ENCODE data around the gene TRIB2. TPM values are rescaled to one million over a fixed set of nuclear protein-coding genes. Genes with fewer than 3 reads are reported as not detected.

The TRIB2 gene
- total and polyA plus RNA-seq, 2 of the 4 experiments (the other 2 are of a cell fraction): 12.0 to 12.7 TPM

DNA sequence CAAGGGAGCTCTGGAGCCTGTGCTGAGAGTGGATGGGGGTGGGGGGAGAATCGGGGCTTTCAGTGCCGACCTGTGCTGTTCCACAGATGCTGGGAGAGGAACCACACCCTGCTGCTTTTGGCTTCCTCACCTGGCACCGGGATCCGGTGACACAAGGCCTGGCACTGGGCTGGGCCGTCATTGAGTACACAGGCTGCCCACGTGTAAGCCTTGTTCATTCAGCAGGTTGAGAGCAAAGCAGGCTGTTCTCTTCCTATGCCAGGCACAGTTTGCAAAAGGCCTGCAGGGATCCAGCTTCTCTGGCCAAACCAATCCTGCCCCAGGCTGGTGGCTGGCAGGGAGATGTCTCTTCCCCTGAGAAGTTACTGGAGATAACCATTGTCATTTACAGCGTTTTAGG is 17.1 kb downstream of the TRIB2 start:
- Histone ChIP-seq H2BK120ac (ENCODE audit: low read depth, low read length) (no peak overlapping the region), H2BK15ac (ENCODE audit: low read depth, low read length) (no peak overlapping the region), H2AK9ac (replicated peaks; ENCODE audit: low read depth, low read length, poor library complexity) (no peak overlapping the region), H3K14ac (replicated peaks; ENCODE audit: low read depth, low read length) (no peak overlapping the region), H3K27ac (ENCODE audit: insufficient read depth, low read length) (no peak overlapping the region), H4K91ac (ENCODE audit: insufficient read depth, low read depth, low read length) (no peak overlapping the region), H3K27me3 (ENCODE audit: control insufficient read depth, insufficient read depth, low read length) (no peaks in the 10 kb centered on the region), H3K23ac (ENCODE audit: low read depth, low read length) (no peak overlapping the region), H3K18ac (ENCODE audit: low read depth, low read length) (no peak overlapping the region), H2AFZ (replicated peaks; ENCODE audit: low read length, poor library complexity) (no peak overlapping the region), H2AK5ac (ENCODE audit: low read depth, low read length) (no peak overlapping the region), H3K79me1 (ENCODE audit: low read depth in 1 of 2, low read length in 2 of 2) (peaks cover 35 to 86% of the 10 kb centered on the region in 2 experiments), H3K9me3 (ENCODE audit: control insufficient read depth, insufficient read depth, low read length) (no peaks in the 10 kb centered on the region), H4K8ac (ENCODE audit: low read depth in 2 of 2, low read length in 2 of 2) (no peak overlapping the region), H2BK20ac (ENCODE audit: low read depth, low read length) (no peak overlapping the region), H3K4me1 (ENCODE audit: control insufficient read depth, insufficient read depth, low read length) (no peaks in the 10 kb centered on the region), H3K4me3 (ENCODE audit: insufficient read depth, low read depth, low read length) (no peak overlapping the region), H4K20me1 (ENCODE audit: insufficient read depth, low read length) (peaks cover 49% of the 10 kb centered on the region), H3K56ac (ENCODE audit: extremely low read depth, insufficient read depth, low read length) (no peak overlapping the region), H3K9me1 (ENCODE audit: insufficient read depth, low read length) (peaks cover 26% of the 10 kb centered on the region), H3K4ac (ENCODE audit: low read depth, low read length) (no peak overlapping the region), H3K9ac (ENCODE audit: low read depth, low read length) (no peak overlapping the region), H3K36me3 (ENCODE audit: control insufficient read depth, insufficient read depth, low read length) (peaks cover 68% of the 10 kb centered on the region), H4K5ac (ENCODE audit: low read depth, low read length) (no peak overlapping the region), H3K4me2 (ENCODE audit: low read depth, low read length) (no peak overlapping the region), H2BK5ac (ENCODE audit: low read depth, low read length, poor library complexity, severe bottlenecking) (no peak overlapping the region)
- in situ Hi-C loops (cut with MboI; ENCODE audit: low sequenced_read_pairs) (loop anchor here (10.0 kb wide), 1 partner anchor 191 kb away; no protein-coding TSS in a partner anchor), intact Hi-C loops (cut with micrococcal nuclease) (no loop called here), dilution Hi-C loops (cut with HindIII; ENCODE audit: low sequenced_read_pairs, unreplicated experiment) (no loop called here)
- ChIA-PET CTCF (interaction anchor here (1.1 kb wide), 2 partner anchors 12 to 301 kb away, joined by 3 read pairs; no protein-coding TSS in a partner anchor), POLR2A (ENCODE audit: unreplicated experiment) (interaction anchor here (0.7 kb wide), 1 partner anchor 137 kb away, joined by 3 read pairs; no protein-coding TSS in a partner anchor)
- no peak for ATAC-seq (ENCODE audit: low read depth)
- WGBS, 2 experiments (ENCODE audit: extremely low coverage in 2 of 2, insufficient read length in 1 of 2): 91% methylated on average over 6 of the region's 7 CpGs; no CpG with 5 or more reads in 1 of the 2 experiments
- DNase-seq: no peak
- BruUV-seq (replicated peaks): no TSS peak
- TF ChIP-seq NFE2L2 (IDR thresholded peaks at IDR 0.05; ENCODE audit: low read depth, low read length) (no peak), RAD21 (IDR thresholded peaks at IDR 0.05; ENCODE audit: low read length) (no peak)
